ENCODE results near the gene HAP1.

The HAP1 gene

DNA sequence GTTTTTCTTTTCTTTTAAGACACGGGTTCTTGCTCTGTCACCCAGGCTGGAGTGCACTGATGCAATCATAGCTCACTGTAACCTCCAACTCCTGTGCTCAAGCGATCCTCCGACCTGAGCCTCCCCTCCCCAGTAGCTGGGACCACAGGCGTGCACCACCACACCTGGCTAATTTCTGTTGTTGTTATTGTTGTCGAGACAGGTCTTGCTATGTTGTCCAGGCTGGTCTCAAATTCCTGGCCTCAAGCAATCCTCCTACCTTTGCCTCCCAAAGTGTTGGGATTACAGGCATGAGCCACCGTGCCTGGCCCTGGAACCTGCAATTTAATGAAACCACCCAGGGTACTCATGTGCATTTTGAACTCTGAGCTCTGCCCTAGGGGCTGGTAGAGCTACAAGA lies 27.9 kb upstream of the HAP1 start:
- intact Hi-C loops (cut with DNase I; ENCODE audit: low total_unique reads) = no loop called here
- H3K27ac ChIP-seq = no peak overlapping the region
- H3K4me1 ChIP-seq = no peaks in the 10 kb centered on the region
- no peak overlapping the region for H3K4me3 ChIP-seq
- TF ChIP-seq, protein P1, sequence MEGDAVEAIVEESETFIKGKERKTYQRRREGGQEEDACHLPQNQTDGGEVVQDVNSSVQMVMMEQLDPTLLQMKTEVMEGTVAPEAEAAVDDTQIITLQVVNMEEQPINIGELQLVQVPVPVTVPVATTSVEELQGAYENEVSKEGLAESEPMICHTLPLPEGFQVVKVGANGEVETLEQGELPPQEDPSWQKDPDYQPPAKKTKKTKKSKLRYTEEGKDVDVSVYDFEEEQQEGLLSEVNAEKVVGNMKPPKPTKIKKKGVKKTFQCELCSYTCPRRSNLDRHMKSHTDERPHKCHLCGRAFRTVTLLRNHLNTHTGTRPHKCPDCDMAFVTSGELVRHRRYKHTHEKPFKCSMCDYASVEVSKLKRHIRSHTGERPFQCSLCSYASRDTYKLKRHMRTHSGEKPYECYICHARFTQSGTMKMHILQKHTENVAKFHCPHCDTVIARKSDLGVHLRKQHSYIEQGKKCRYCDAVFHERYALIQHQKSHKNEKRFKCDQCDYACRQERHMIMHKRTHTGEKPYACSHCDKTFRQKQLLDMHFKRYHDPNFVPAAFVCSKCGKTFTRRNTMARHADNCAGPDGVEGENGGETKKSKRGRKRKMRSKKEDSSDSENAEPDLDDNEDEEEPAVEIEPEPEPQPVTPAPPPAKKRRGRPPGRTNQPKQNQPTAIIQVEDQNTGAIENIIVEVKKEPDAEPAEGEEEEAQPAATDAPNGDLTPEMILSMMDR (IDR thresholded peaks at IDR 0.05) = no peak
- no peaks in the 10 kb centered on the region for H3K9me3 ChIP-seq
- DNase-seq = no peak
- no peaks in the 10 kb centered on the region for H3K27me3 ChIP-seq
- H3K36me3 ChIP-seq = peaks cover 8 to 96% (median 40%) of the 10 kb centered on the region in 3 donors

DNA sequence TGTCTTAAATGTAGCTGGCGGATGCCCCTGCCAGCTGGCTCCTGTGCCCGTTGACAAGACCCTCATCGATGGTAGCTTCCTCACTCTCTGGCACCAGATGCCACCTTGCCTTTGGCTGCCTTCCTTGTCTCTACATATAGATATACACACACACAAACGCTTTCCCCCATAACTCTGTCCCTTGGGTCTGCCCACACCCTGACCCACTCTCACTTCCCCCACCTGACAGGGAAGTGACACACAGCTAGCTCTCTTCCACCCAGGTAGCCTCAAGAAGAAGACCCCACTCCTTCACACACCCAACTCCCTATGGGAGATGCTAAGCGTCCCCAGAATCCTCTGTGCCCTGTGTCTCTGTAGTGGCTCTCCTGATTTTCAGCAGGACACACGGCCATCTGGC lies 26.4 kb upstream of the HAP1 start:
- Histone ChIP-seq H3K27ac (no peak overlapping the region), H3K9me3 (no peaks in the 10 kb centered on the region), H3K36me3 (peaks cover 8 to 99% (median 40%) of the 10 kb centered on the region in 3 donors), H3K4me1 (no peaks in the 10 kb centered on the region), H3K27me3 (no peaks in the 10 kb centered on the region), H3K4me3 (no peak overlapping the region)
- TF ChIP-seq, protein P1 (IDR thresholded peaks at IDR 0.05) = no peak
- DNase-seq = no peak
- intact Hi-C loops (cut with DNase I; ENCODE audit: low total_unique reads) = no loop called here

DNA sequence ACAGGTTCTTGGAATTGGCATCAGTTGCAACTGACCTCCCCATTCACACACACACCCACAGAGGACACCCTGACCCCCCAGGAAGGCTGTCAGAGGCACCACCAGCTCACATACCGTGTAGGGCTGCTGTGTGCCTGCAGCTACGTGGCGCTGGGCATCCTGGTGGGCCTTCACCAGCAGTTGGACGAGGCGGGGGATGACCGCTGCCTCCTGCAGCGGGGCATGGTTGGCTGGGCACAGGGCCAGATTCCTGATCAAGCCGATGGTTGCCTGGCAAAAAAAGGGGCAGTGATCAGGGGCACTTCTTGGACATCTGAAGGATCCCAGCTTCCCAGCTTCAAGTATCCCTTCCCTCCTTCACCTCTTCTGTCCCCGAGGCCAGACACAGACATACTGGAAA lies 24.2 kb upstream of the HAP1 start:
- TF ChIP-seq, protein P1 (IDR thresholded peaks at IDR 0.05) = no peak
- Histone ChIP-seq H3K36me3 (peaks cover 8 to 99% (median 31%) of the 10 kb centered on the region in 3 donors), H3K4me3 (no peak overlapping the region), H3K27ac (no peak overlapping the region), H3K9me3 (no peaks in the 10 kb centered on the region), H3K27me3 (no peaks in the 10 kb centered on the region), H3K4me1 (no peaks in the 10 kb centered on the region)
- intact Hi-C loops (cut with DNase I; ENCODE audit: low total_unique reads) = no loop called here
- no peak for DNase-seq

DNA sequence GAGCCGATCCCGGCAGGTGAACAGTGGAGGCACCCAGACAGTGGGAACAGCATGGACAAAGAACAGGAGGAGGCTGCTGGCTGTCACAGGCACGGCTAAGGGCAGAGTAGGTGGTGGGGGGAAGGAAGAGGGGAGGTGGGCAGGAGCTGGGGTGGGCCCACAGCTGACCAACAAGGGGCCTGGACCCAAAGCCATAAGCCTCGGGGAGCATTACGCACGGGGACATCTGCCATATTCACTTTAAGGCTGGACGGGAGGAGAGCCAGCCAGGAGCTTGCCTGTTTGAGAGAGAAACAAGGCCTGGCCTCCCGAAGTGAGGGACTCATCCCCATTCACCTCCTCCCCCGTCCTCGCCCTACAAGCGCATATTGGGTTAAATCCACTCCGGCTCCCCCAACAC lies 19.6 kb upstream of the HAP1 start:
- TF ChIP-seq, protein P1 (IDR thresholded peaks at IDR 0.05) = no peak
- Histone ChIP-seq H3K36me3 (peaks cover 0 to 55% (median 14%) of the 10 kb centered on the region in 3 donors), H3K9me3 (no peaks in the 10 kb centered on the region), H3K4me3 (no peak overlapping the region), H3K27ac (no peak overlapping the region), H3K27me3 (no peaks in the 10 kb centered on the region), H3K4me1 (no peaks in the 10 kb centered on the region)
- no peak for DNase-seq
- intact Hi-C loops (cut with DNase I; ENCODE audit: low total_unique reads) = no loop called here

DNA sequence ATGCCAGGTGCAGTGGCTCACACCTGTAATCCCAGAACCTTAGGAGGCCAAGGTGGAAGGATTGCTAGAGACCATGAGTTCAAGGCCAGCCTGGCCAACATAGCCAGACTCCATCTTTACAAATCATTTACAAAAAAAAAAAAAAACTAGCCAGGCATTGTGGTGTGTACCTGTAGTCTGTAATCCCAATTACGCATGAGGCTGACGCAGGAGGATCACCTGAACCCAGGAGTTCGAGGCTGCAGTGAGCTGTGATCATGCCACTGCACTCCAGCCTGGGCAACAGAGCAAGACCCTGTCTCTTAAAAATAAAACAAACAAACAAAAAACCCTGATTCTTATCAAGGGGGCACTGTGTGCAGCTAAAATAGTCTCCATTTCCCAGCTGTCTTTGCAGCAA lies 16.8 kb upstream of the HAP1 start:
- intact Hi-C loops (cut with DNase I; ENCODE audit: low total_unique reads) = no loop called here
- Histone ChIP-seq H3K36me3 (peaks cover 0 to 27% (median 8%) of the 10 kb centered on the region in 3 donors), H3K27me3 (no peaks in the 10 kb centered on the region), H3K4me3 (no peak overlapping the region), H3K9me3 (no peaks in the 10 kb centered on the region), H3K4me1 (no peaks in the 10 kb centered on the region), H3K27ac (no peak overlapping the region)
- TF ChIP-seq, protein P1 (IDR thresholded peaks at IDR 0.05) = no peak
- no peak for DNase-seq

DNA sequence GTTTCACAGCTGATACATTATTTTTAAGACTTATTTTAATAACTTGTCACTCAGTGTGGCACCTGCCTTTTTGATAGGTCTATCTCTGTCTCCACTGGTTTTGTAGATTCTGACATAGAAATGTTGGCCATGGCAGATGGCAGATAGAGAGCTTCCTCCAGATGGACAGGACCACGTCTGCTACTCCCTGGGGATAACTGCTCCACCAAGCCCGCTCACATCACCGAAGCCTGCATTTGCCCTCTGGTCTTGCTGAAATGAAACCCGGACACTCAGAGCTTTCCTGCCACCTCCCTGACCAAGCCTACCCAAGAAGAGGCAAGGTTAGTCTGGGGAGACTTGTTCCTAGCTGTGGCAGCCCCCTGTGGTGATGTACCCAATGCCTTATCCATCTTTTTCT lies 16.4 kb upstream of the HAP1 start:
- H3K36me3 ChIP-seq = peaks cover 0 to 23% (median 4%) of the 10 kb centered on the region in 3 donors
- H3K27me3 ChIP-seq = no peaks in the 10 kb centered on the region
- intact Hi-C loops (cut with DNase I; ENCODE audit: low total_unique reads) = no loop called here
- H3K9me3 ChIP-seq = no peaks in the 10 kb centered on the region
- no peaks in the 10 kb centered on the region for H3K4me1 ChIP-seq
- TF ChIP-seq, protein P1 (IDR thresholded peaks at IDR 0.05) = no peak
- H3K4me3 ChIP-seq = no peak overlapping the region
- no peak overlapping the region for H3K27ac ChIP-seq
- DNase-seq = no peak
